ENCODE measurements around the gene PRPH.
"Not testable (repeated sequence)": the region's sequence is repeated elsewhere in the genome, so short reads cannot be mapped to it uniquely, and the experiment has no call there.

PRPH gene

GRCh38 chr12:49276304-49277290 is 18.4 kb upstream of the PRPH start:
- DNase-seq (ENCODE audit: low read depth in 2 of 2) = no peak

- no peak for DNase-seq (ENCODE audit: low read depth in 2 of 2)
Measured at GRCh38 chr12:49277466-49277865, 17.5 kb upstream of the PRPH start.

- DNase-seq (ENCODE audit: low read depth in 2 of 2) = no peak
Measured at GRCh38 chr12:49279706-49280159, 15.2 kb upstream of the PRPH start.

- not testable (repeated sequence) for DNase-seq (ENCODE audit: low read depth in 2 of 2)
Measured at GRCh38 chr12:49280545-49280944, 14.4 kb upstream of the PRPH start.

- no peak for DNase-seq (ENCODE audit: low read depth in 2 of 2)
Measured at GRCh38 chr12:49282302-49282701, 12.6 kb upstream of the PRPH start.

GRCh38 chr12:49282740-49283375 is 12.1 kb upstream of the PRPH start:
- DNase-seq (ENCODE audit: low read depth in 2 of 2) = not testable (repeated sequence)

GRCh38 chr12:49283541-49284429 is 11.2 kb upstream of the PRPH start:
- DNase-seq (ENCODE audit: low read depth in 2 of 2) = no peak

- no peak for DNase-seq (ENCODE audit: low read depth in 2 of 2)
Measured at GRCh38 chr12:49284672-49285071, 10.3 kb upstream of the PRPH start.

GRCh38 chr12:49287876-49288275 is 7.1 kb upstream of the PRPH start:
- DNase-seq (ENCODE audit: low read depth in 2 of 2) = no peak

GRCh38 chr12:49288412-49288853 is 6.5 kb upstream of the PRPH start:
- DNase-seq (ENCODE audit: low read depth in 2 of 2) = peak; percentile 43 to 58

- no peak for DNase-seq (ENCODE audit: low read depth in 2 of 2)
Measured at GRCh38 chr12:49288922-49289555, 5.9 kb upstream of the PRPH start.

- no peak for DNase-seq (ENCODE audit: low read depth in 2 of 2)
Measured at GRCh38 chr12:49292729-49293055, 2.3 kb upstream of the PRPH start.

GRCh38 chr12:49293056-49293956 is 1.6 kb upstream of the PRPH start:
- DNase-seq (ENCODE audit: low read depth in 2 of 2) = no peak

- DNase-seq (ENCODE audit: low read depth in 2 of 2) = no peak
Measured at GRCh38 chr12:49294086-49294803, 702 bp upstream of the PRPH start.

GRCh38 chr12:49294804-49295081 is 204 bp upstream of the PRPH start:
- no peak for DNase-seq (ENCODE audit: low read depth in 2 of 2)

GRCh38 chr12:49296034-49296835 is 1.3 kb downstream of the PRPH start:
- peak; percentile 53 to 61 for DNase-seq (ENCODE audit: low read depth in 2 of 2)

GRCh38 chr12:49296836-49297694 is 2.1 kb downstream of the PRPH start:
- DNase-seq (ENCODE audit: low read depth in 2 of 2) = no peak

- no peak for DNase-seq (ENCODE audit: low read depth in 2 of 2)
Measured at GRCh38 chr12:49297695-49298060, 2.7 kb downstream of the PRPH start.

All from stimulated activated CD4-positive, alpha-beta T cell treated with anti-CD3 and anti-CD28 coated beads, Interleukin-1b, Interleukin-23, amount 100 ng/mL, for 4 hours (primary cell).